Measurements from ENCODE around the gene PDE1C.

Gene PDE1C

DNA sequence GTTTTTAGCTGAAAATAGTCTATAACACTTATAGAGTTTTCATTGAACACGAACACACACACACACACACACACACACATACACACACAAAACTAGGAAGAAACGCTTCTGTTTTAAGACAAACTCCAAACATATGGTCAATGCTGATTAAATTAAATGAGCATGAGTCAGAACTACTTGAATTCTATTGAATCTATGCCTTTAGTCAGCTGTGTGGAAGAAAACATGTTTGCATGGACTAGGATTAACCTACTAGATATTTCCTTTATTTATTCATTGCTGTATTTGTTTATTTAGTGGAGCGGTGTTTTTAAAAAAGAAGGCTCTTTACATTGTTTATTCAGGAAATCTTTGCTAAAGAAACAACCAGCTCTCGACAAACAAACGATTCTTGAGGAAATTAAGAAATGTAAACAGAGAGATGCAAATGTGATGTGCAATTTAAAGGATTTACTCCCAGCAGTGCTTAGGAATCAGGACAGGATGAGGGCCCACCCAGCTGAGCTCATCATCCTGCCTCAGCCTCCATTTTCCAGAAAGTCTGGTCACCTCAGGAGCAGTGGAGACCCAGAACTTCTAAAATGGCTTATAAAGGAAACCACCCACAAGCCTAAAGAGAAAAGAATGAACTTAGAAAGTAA is 83.2 kb downstream of the PDE1C start:
- DNase-seq = no peak

GRCh38 chr7:31982962-31983361 is 87.2 kb downstream of the PDE1C start:
- DNase-seq = no peak

GRCh38 chr7:31981874-31982390 is 88.3 kb downstream of the PDE1C start:
- no peak for DNase-seq

GRCh38 chr7:31979690-31980330 is 90.4 kb downstream of the PDE1C start:
- no peak for DNase-seq

DNA sequence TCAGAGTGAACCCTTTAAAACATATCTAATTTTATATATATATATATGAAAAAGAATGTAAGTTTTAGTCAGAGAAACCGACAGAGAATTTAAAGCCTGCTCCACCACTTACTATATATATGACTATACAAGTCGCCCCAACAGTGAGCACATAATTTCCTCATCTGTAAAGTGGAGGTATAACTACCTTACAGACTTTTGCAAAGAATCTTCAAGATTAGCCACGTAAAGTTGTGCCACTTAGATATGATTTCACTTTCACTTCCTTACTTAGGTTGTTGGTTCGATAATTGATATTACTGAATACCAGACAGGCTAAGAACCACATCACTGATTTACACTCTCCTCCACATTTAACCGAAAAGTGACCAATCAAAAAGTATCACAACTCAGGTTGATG is 94.7 kb downstream of the PDE1C start:
- no peak for DNase-seq

DNA sequence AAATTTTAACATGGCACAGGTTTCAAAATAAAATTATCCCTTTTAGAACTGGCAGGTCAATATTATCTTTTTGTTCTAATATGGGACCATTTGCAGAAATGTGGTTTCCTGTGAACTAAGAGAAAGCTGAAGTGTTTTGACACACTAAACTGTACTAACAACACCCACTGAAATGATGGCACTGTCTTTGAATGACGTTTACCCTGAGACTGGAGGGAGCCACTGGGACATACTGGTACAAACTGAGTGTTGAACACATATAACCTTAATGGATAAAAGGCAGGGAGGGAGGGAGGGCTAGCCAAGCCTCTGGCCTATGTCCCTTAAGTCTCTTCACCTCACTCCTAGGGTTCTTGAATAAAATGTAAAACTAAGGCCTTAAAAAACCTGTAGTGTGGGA is 95.9 kb downstream of the PDE1C start:
- no peak for DNase-seq

GRCh38 chr7:31971049-31971667 is 99.0 kb downstream of the PDE1C start:
- no peak for DNase-seq

DNA sequence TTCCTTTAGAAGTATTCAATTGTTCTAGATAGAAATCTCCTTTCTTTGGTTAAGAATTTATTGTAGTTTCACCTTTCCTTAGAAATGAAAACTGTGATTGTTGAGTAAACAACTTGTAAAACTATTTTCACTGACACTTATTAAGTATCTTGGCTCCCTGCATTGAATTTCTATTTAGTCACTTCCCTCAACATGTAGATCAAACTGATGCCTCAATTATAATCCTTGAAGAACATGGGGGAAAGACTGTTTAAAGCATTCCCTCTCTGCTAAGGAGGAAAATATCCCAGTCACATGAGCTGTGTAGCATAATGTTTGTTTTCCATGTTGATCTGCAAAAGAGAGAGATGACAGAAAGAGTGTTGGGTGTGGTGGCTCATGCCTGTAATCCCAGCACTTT is 99.7 kb downstream of the PDE1C start:
- DNase-seq = no peak

DNA sequence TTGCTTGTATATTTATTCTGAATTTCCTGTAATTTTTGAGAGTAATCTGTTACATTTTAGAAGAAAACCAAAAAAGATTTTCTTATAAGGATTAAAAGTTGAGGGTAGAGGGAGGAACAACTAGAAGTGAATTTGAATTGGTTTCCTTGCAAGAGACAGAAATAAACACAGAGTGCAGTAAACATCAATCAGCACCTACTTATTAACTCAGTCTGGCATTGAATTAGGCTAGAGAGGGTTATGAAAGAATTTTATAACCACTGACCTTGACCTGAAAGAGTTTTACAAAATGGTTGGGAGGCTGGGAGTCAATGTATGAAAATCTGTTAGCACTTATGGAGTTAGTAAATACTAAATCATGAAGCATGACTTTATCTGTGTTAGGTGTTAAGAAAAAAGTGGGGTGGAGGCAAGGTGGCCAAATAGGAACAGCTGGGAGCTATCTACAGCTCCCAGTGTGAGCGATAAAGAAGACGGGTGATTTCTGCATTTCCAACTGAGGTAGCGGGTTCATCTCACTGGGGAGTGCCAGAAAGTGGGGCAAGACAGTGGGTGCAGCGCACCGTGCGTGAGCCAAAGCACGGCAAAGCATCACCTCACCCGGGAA is 106.5 kb downstream of the PDE1C start:
- DNase-seq = no peak

GRCh38 chr7:31962246-31962645 is 108.0 kb downstream of the PDE1C start:
- no peak for DNase-seq

GRCh38 chr7:31958226-31958625 is 112.0 kb downstream of the PDE1C start:
- no peak for DNase-seq

GRCh38 chr7:31957756-31958155 is 112.5 kb downstream of the PDE1C start:
- no peak for DNase-seq

DNA sequence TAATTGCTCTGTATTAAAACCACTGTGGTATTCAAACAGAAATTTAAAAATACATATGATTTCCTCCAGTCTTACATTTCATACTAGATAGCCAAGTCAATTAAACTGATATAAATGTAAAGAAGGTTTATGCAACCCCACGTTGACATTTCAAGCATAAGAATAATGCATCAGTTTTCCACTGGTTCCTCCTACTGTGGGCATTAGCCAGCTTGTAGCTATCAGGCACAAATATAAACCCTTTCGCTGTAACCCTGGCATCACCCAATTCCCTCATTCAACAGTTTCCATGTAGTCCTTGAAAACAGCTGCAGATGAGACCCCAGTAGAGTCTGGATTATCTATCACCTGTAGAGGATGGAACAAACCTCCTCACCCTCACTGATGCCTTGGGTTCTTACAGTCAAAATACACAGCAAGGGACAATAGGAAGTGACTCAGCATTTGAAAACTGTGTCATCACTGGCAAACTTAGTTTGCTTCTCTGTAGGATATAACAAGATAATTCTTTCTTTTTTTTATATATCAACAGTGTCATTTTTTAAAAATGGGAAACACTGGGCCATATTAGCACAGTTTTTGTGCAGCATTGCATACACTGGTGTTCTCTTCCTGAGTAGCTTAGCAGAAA is 113.0 kb downstream of the PDE1C start:
- no peak for DNase-seq

- DNase-seq = no peak
These were observed 114.6 kb downstream of the PDE1C start for GRCh38 chr7:31955641-31956040.

GRCh38 chr7:31955021-31955420 is 115.2 kb downstream of the PDE1C start:
- DNase-seq = no peak

GRCh38 chr7:31954500-31954899 is 115.7 kb downstream of the PDE1C start:
- DNase-seq = no peak

DNA sequence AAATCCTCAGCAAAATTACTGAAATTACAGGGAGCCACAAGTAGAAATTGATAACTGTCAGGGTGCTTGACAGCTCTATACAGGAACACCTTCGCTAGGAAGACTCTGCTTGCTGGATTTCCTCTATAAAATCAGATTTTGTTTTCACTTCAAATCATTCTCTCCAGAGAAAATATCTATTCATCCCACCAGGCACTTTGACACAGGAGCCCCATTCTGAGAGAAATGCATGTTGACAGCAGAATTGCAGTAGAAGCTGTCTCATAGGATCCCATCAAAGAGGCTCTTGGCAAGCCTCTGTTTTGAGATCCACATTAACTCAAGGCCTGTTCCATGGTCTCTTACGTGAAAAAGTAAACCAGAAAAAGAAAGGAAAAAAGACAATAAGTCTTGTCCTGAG is 116.8 kb downstream of the PDE1C start:
- no peak for DNase-seq

- DNase-seq = no peak
These were observed 120.0 kb downstream of the PDE1C start for GRCh38 chr7:31950091-31950755.

- DNase-seq = no peak
These were observed 122.2 kb downstream of the PDE1C start for GRCh38 chr7:31948029-31948428.

GRCh38 chr7:31940167-31940566 is 130.0 kb downstream of the PDE1C start:
- DNase-seq = no peak

- no peak for DNase-seq
These were observed 131.1 kb downstream of the PDE1C start for GRCh38 chr7:31939076-31939475.

DNA sequence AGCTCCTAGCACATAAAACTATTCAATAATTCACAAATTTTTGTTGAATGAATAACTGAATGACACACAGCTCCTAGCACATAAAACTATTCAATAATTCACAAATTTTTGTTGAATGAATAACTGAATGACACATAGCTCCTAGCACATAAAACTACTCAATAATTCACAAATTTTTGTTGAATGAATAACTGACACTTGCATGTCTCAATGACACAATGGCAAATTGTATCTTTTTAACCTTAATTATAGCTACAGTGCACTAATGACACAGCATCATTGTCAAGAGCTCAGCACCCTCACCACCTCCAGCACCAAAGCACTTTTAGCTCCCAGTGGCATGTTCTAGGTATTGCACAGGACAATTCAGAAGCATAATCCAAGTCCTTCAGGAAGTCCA is 131.6 kb downstream of the PDE1C start:
- DNase-seq = no peak

DNA sequence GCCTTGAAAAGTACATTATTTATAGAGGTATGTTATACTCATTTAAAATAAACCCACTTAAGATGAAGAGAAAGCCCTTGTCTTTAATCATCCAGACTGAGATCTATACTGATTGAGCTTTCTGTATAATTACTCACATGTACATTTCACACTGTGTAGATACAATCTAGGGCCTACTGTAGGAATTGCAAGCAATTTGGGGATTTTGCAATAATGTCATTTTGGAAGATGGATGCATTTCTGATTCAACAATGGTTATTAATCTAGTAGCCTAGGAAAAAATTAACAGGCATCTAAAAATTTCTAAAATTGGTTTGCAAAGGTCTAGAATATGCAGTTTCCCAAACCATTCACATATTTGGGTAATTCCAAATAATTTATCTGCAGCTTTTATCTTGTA is 132.2 kb downstream of the PDE1C start:
- DNase-seq = no peak
